ENCODE results near the gene CHST2.

The CHST2 gene

DNA sequence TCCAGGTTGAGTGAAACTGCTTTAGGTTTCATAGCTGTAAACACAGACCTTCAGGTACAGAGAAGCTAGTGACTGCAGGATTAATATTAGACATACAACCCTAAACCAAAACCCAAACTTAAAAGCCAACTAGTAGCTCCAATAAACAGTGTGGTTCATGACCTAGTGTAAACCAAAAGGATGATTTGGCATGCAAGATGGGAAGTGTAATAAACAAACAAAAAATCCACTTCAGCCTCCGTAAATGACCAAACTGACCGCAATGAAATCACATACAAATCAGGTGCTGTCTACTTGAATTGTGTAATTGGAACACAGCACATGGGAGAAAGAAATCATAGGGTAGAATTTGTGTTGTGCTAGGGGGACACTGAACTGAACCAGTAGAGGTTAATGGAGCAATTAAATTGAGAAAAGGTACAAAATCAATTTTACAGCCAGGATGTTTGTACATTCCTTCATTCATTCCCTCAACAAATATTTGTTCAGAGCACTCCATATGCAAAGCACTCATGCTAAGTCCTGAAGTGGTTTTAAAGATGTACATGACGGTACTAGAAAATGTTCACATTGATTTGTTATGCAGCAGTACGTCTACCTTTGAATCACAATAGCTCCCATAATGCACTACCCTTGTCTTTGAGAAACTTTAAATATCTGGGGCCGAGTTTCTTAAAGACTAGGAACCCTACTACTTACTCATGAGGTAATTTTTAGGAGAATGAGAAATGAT is 21.4 kb upstream of the CHST2 start:
- peak in 2 of 3 experiments; percentile 28 to 74 for DNase-seq

DNA sequence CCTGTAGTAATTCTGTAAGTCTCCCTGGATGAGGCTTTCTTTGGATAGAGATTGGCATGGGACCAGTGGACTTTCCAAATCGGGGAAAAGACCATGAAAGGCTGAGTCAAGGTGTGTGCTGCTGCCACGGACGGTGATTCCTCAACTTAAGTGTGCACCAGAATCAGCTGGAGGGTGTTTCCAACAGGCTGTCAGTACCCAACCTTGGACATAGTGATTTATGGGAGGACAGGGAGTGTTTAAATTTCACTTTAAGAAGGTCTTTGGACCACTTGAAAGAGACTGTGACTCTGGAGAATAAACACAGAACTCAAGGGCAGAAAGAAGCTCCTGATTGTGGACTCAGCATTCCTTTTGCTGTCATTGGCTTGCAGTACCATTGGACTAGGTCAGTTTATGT is 20.4 kb upstream of the CHST2 start:
- peak in 1 of 3 experiments; percentile 20 for DNase-seq

DNA sequence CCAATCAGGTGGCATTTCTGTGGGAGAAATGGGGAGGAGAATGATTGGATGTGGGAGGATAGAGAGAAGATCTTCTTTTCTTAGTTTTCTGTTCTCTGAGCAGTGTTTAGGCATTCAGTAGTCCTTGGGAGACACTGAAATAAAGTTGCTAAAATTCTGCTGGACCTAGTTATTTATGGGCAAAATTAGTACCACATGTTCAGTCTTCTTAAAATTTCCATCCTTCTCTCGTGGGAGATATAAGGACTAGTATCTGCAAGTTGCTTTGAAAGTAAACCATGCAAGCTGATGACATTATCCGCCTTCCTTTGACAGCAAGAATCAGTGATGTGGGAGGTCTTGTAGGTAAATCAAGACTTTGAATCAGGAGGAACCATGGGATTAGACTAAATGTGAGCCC is 19.9 kb upstream of the CHST2 start:
- no peak for DNase-seq

DNA sequence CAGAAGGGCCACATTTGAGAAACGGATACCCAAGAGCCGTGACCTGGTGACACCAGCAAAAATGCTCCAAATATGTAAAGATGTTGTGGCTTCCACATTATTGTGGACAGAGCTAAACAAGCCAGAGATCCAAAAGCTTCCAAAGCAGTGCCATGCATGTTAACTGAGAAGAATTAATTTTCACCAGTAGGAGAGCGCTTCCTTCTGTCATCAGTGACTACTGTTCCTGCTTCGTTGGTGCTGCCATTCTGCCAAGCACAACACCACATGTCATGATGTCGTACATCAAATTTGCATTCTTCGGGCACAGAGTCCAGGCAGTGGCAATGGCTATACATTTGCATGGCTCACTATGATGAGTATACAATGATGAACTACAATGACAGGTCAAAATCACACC is 19.1 kb upstream of the CHST2 start:
- DNase-seq = no peak

DNA sequence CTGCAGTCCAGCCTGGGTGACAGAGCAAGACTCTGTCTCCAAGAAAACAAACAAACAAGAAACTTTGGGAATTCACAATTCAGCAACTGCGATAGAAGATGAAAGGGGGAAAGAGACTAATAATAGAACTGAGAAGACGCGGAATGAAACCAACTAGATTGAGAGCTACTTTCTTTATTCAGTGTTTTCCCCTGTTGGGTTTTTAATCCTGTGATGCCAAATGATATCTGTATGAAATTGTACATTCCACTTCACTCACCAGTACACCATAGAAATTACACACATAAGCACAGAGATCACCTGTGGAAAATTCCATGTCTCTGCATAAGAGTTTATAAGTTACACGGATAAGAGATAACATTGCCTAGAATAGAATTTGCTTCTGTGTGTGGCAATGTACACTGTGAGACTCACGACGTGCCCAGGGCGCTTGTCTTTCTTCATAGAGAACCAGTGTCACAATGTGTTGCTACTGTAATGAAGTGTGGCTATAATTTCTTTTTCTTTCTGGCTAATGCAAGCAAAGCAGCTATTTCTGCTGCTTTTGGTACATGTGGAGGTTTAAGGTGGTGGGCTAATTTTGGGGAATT is 17.7 kb upstream of the CHST2 start:
- DNase-seq = no peak

- no peak for DNase-seq
These were observed 15.9 kb upstream of the CHST2 start for GRCh38 chr3:143103652-143104051.

- no peak for DNase-seq
These were observed 14.4 kb upstream of the CHST2 start for GRCh38 chr3:143105170-143105569.

DNA sequence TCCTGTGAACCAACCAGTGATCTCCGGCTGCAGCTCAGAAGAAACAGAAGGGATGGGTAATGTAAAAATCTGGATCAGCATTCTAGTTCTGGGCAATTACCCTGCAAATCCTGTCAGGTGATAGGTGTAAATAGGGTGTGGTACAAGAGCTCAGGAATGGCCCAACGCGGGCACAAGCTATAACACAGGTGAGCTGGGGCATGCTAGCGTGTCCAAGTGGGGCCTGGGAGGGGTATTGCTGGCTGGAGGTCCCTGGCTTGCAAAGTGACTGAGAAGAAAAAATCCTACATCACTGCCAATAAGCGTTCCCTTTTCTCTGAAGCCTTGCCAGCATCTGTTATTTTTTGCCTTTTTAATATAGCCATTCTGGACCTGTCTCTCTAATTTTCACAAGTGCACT is 9.7 kb upstream of the CHST2 start:
- DNase-seq = no peak

- DNase-seq = no peak
These were observed 9.2 kb upstream of the CHST2 start for GRCh38 chr3:143110371-143110770.

DNA sequence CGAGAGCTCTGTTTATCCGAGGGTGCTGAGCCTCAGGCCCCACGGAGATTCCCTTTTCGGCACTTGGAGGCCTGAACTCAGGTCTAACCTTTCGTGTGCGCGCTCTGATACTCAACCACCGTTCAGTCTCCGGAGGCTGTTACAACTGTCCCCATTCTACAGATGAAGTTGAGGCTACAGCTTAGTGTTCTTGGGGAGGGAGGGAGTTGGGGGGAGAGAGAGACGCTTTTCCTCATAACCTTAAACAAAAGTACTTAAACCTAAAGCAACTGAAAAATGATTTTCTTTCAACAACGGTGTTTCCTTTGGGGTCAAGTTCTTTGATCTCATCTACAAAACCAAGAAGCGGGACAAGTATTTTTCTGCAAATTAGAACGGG is 952 bp upstream of the CHST2 start:
- peak in 1 of 3 experiments; percentile 8 for DNase-seq

DNA sequence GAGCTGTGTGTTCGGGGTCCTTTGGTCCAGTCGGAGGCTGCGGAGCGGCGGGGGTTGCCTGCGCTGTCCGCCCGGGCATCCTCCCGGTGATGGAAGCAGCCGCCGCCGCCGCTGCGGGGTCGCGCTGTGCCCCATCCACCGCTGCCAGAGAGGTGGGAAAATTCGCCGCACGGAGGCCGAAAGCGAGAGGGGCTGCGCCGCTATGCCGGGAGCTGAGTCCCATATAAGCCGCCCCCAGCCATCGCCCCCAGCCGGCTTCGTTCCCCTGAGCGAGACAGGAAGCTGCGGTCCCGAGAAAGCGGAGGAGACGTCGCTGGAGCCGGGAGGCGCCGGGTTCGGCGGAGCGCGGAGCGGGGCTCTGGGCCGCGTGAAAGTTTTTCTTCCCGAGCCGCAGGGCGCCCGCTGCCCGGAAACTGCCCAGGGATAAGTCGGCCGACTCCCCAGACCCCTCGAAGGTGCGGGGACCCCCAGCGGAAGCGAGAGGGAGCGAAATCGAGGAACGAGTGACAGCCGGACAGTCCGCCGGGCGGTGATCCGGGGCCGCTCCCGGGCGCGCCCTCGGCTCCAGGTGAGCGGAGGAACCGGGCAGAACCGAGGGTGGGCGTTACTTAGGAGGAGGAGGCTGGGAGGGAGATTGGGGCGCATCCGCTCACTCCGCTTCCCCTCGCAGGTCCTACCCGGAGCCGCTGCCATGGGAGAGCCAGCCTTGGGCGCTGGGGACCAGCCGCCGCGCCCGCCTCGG is 574 bp downstream of the CHST2 start:
- peak; percentile 3 to 87 (median 80) for DNase-seq

DNA sequence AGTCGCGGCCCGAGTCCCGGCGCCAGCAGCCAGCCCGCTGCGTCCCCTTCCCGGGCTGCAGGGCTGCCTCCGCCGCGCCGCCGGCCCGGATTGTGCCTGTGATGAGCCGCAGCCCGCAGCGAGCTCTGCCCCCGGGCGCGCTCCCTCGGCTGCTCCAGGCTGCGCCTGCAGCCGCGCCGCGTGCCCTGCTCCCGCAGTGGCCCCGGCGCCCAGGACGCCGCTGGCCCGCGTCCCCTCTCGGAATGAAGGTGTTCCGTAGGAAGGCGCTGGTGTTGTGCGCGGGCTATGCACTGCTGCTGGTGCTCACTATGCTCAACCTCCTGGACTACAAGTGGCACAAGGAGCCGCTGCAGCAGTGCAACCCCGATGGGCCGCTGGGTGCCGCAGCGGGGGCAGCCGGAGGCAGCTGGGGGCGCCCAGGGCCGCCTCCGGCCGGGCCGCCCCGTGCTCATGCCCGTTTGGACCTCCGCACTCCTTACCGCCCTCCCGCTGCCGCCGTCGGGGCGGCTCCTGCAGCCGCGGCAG is 1.2 kb downstream of the CHST2 start:
- peak in 2 of 3 experiments; percentile 55 to 64 for DNase-seq

DNA sequence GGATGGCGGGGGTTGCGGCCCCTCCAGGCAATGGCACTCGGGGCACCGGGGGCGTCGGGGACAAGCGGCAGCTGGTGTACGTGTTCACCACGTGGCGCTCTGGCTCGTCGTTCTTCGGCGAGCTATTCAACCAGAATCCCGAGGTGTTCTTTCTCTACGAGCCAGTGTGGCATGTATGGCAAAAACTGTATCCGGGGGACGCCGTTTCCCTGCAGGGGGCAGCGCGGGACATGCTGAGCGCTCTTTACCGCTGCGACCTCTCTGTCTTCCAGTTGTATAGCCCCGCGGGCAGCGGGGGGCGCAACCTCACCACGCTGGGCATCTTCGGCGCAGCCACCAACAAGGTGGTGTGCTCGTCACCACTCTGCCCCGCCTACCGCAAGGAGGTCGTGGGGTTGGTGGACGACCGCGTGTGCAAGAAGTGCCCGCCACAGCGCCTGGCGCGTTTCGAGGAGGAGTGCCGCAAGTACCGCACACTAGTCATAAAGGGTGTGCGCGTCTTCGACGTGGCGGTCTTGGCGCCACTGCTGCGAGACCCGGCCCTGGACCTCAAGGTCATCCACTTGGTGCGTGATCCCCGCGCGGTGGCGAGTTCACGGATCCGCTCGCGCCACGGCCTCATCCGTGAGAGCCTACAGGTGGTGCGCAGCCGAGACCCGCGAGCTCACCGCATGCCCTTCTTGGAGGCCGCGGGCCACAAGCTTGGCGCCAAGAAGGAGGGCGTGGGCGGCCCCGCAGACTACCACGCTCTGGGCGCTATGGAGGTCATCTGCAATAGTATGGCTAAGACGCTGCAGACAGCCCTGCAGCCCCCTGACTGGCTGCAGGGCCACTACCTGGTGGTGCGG is 1.9 kb downstream of the CHST2 start:
- DNase-seq = no peak

DNA sequence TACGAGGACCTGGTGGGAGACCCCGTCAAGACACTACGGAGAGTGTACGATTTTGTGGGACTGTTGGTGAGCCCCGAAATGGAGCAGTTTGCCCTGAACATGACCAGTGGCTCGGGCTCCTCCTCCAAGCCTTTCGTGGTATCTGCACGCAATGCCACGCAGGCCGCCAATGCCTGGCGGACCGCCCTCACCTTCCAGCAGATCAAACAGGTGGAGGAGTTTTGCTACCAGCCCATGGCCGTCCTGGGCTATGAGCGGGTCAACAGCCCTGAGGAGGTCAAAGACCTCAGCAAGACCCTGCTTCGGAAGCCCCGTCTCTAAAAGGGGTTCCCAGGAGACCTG is 2.5 kb downstream of the CHST2 start:
- DNase-seq = no peak

GRCh38 chr3:143122608-143123352 is 3.2 kb downstream of the CHST2 start:
- DNase-seq = no peak

GRCh38 chr3:143123353-143123984 is 3.9 kb downstream of the CHST2 start:
- DNase-seq = no peak

- DNase-seq = peak in 2 of 3 experiments; percentile 66 to 80
These were observed 5.3 kb downstream of the CHST2 start for GRCh38 chr3:143124601-143125520.

DNA sequence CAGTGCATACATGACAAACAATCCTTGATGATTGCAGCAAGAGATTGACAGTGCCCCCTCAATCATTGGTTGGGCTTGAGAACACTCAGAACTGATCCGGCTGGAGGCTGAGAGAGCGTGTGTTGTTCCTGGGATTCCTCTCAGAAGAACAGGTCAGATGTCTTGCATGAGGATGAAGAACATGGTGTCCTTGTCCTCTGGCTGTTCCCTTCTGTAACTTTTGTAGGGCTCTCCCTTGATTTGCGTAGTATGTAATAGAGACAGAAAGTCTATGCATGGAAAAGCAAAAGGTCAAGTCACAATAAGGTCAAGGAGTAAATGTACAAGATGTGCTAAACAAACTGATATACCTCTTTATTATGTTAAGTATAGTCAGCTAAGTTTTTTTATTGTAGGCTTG is 8.2 kb downstream of the CHST2 start:
- no peak for DNase-seq

- DNase-seq = no peak
These were observed 8.8 kb downstream of the CHST2 start for GRCh38 chr3:143128227-143128955.
